ENCODE results near the gene BMP3.

DNA sequence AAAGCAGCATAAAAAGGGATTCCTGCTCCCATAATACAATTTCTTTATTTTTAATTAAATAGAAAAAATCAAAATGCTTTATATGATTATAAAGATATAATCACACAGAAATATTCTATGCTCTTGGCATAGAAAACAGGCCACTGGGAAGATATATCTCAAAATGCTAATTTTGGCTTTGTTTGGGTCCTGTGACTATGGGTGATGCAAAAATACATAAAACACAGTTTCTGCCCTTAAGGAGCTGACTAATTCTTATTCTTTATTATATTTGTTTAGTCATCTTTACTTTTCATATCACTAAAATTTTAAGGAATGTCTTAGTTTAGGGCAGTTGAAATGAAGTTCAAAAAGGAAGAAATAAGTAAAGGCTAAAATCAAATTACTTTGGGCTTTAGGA, 7.0 kb upstream of the BMP3 start:
- TF ChIP-seq ZNF274 (IDR thresholded peaks at IDR 0.05; ENCODE audit: low read depth, low read length) (no peak), RAD21 (IDR thresholded peaks at IDR 0.05; ENCODE audit: low read depth) (no peak), FOSL1 (IDR thresholded peaks at IDR 0.05; ENCODE audit: low read depth) (no peak)
- TF ChIP-seq, protein P1, sequence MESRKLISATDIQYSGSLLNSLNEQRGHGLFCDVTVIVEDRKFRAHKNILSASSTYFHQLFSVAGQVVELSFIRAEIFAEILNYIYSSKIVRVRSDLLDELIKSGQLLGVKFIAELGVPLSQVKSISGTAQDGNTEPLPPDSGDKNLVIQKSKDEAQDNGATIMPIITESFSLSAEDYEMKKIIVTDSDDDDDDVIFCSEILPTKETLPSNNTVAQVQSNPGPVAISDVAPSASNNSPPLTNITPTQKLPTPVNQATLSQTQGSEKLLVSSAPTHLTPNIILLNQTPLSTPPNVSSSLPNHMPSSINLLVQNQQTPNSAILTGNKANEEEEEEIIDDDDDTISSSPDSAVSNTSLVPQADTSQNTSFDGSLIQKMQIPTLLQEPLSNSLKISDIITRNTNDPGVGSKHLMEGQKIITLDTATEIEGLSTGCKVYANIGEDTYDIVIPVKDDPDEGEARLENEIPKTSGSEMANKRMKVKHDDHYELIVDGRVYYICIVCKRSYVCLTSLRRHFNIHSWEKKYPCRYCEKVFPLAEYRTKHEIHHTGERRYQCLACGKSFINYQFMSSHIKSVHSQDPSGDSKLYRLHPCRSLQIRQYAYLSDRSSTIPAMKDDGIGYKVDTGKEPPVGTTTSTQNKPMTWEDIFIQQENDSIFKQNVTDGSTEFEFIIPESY (IDR thresholded peaks at IDR 0.05; ENCODE audit: extremely low read depth, insufficient replicate concordance, low read length), result no peak
- TF ChIP-seq, protein P2, sequence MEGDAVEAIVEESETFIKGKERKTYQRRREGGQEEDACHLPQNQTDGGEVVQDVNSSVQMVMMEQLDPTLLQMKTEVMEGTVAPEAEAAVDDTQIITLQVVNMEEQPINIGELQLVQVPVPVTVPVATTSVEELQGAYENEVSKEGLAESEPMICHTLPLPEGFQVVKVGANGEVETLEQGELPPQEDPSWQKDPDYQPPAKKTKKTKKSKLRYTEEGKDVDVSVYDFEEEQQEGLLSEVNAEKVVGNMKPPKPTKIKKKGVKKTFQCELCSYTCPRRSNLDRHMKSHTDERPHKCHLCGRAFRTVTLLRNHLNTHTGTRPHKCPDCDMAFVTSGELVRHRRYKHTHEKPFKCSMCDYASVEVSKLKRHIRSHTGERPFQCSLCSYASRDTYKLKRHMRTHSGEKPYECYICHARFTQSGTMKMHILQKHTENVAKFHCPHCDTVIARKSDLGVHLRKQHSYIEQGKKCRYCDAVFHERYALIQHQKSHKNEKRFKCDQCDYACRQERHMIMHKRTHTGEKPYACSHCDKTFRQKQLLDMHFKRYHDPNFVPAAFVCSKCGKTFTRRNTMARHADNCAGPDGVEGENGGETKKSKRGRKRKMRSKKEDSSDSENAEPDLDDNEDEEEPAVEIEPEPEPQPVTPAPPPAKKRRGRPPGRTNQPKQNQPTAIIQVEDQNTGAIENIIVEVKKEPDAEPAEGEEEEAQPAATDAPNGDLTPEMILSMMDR (IDR thresholded peaks at IDR 0.05 in 2 of 3, conservative IDR thresholded peaks at IDR 0.05 in 1 of 3; ENCODE audit: borderline replicate concordance in 1 of 3, insufficient read depth in 1 of 3, low read depth in 2 of 3, low read length in 2 of 3), result no peak
